GM12878 (cell line): ENCODE data around the gene OR10A3. TPM values are rescaled to one million over a fixed set of nuclear protein-coding genes. Genes with fewer than 3 reads are reported as not detected.

ENCODE experiments used
- ATAC-seq: fragments of 200-7000 bp; cut with Tn5 transposase; 3 replicates; pipeline ENCODE4 v1.9.1; 2020; ENCODE audit warnings: mild to moderate bottlenecking, moderate library complexity
- BruUV-seq: library from RNA; stranded (reverse); fragments of 400-500 nt; replicated peaks from 2 replicates; lab custom pipeline; 2021; lab: Mats Ljungman, UMichigan
- CTCF ChIA-PET: fragments of 300-600 bp; sonication (Branson Sonifier 250); formaldehyde crosslinking; extraction: SDS; loops from one replicate; lab custom pipeline; 2021; ENCODE audit warnings: inconsistent platforms; lab: Yijun Ruan, JAX
- POLR2A ChIA-PET: fragments of 350-600 bp; formaldehyde crosslinking; extraction: SDS; loops from one replicate; lab custom pipeline; 2021; ENCODE audit warnings: inconsistent platforms; lab: Charles Lee
- RAD21 ChIA-PET: fragments of 300-600 bp; sonication (Branson Sonifier 250); formaldehyde crosslinking; loops from one replicate; lab custom pipeline; 2023; ENCODE audit warnings: antibody characterized with exemption; ENCODE audit not compliant: unreplicated experiment; lab: Charles Lee
- SMC1A ChIA-PET: fragments of 300-600 bp; sonication (Branson Sonifier 250); formaldehyde crosslinking; loops from one replicate; lab custom pipeline; 2023; ENCODE audit not compliant: unreplicated experiment, uncharacterized antibody; lab: Charles Lee
- DNase-seq: peaks from one replicate; pipeline ENCODE4 v3.0.0-alpha.2; 2011; ENCODE audit warnings: low read depth, low spot score
- FAIRE-seq: peaks from 3 replicates; lab custom pipeline; 2011; peaks lifted over from hg19 to GRCh38; lab: Jason Lieb, UNC
- H2AFZ ChIP-seq: 2 replicates; pipeline ENCODE4 v1.6.0; 2011; ENCODE audit warnings: low read depth, low read length, control low read depth; ENCODE audit not compliant: control insufficient read depth
- H3K27ac ChIP-seq: 2 replicates; pipeline ENCODE4 v1.5.1; 2011; ENCODE audit warnings: control low read depth; ENCODE audit not compliant: control insufficient read depth, insufficient read depth
- H3K27me3 ChIP-seq, 2 experiments: replicated peaks in 1 of 2; 2 replicates each; pipeline versions ENCODE4 v1.6.0 to v1.6.1; 2011; ENCODE audit warnings: low read length in 1 of 2; ENCODE audit not compliant: control insufficient read depth in 2 of 2, insufficient read depth in 2 of 2
- H3K36me3 ChIP-seq, 2 experiments: 2 replicates each; pipeline ENCODE4 v1.5.1; 2011; ENCODE audit warnings: low read length in 1 of 2; ENCODE audit not compliant: control insufficient read depth in 2 of 2, insufficient read depth in 2 of 2
- H3K4me1 ChIP-seq: 2 replicates; pipeline ENCODE4 v1.6.1; 2011; ENCODE audit warnings: mild to moderate bottlenecking, low read length, moderate library complexity, mixed read lengths; ENCODE audit not compliant: control insufficient read depth, insufficient read depth
- H3K4me2 ChIP-seq: 2 replicates; pipeline ENCODE4 v1.6.0; 2011; ENCODE audit warnings: control low read depth; ENCODE audit not compliant: control insufficient read depth, insufficient read depth
- H3K4me3 ChIP-seq: fragments of 200-600 bp; sonication (generic); 2 replicates; pipeline ENCODE4 v1.5.1; 2016
- H3K79me2 ChIP-seq: 2 replicates; pipeline ENCODE4 v1.6.0; 2011; ENCODE audit warnings: low read length; ENCODE audit not compliant: control insufficient read depth, insufficient read depth
- H3K9ac ChIP-seq: 2 replicates; pipeline ENCODE4 v1.8.0; 2011; ENCODE audit warnings: low read length, control low read depth, mixed read lengths; ENCODE audit not compliant: control insufficient read depth, insufficient read depth
- H3K9me3 ChIP-seq: replicated peaks from 3 replicates; pipeline ENCODE4 v1.5.1; 2011; ENCODE audit warnings: mild to moderate bottlenecking, low read length; ENCODE audit not compliant: control insufficient read depth, insufficient read depth
- H4K20me1 ChIP-seq: 2 replicates; pipeline ENCODE4 v1.6.0; 2011; ENCODE audit not compliant: control insufficient read depth, insufficient read depth
- BCLAF1 ChIP-seq: fragments of 450-650 bp; IDR thresholded peaks from 2 replicates; pipeline ENCODE4 v1.6.1; 2017; ENCODE audit warnings: antibody characterized with exemption, mild to moderate bottlenecking, moderate library complexity
- FOXM1 ChIP-seq: IDR thresholded peaks from 2 replicates; pipeline ENCODE4 v1.6.1; 2012; ENCODE audit warnings: low read depth, mild to moderate bottlenecking, inconsistent platforms, low read length, moderate library complexity
- HDGF ChIP-seq: fragments of 450-650 bp; IDR thresholded peaks from 2 replicates; pipeline ENCODE4 v1.6.1; 2016; ENCODE audit warnings: antibody characterized with exemption
- IKZF1 ChIP-seq: fragments of 450-650 bp; conservative IDR thresholded peaks from 2 replicates; pipeline ENCODE4 v1.6.1; 2017; ENCODE audit warnings: antibody characterized with exemption, mild to moderate bottlenecking
- KAT2A ChIP-seq: conservative IDR thresholded peaks from 2 replicates; pipeline ENCODE4 v1.6.1; 2011; ENCODE audit warnings: low read depth, low read length; ENCODE audit not compliant: control insufficient read depth
- PRDM15 ChIP-seq: fragments of 450-650 bp; formaldehyde crosslinking; IDR thresholded peaks from 2 replicates; pipeline ENCODE4 v1.4.0; 2020; ENCODE audit warnings: mild to moderate bottlenecking, moderate library complexity
- TARDBP ChIP-seq: IDR thresholded peaks from 2 replicates; pipeline ENCODE4 v1.6.1; 2016; ENCODE audit warnings: borderline replicate concordance
- USF1 ChIP-seq: IDR thresholded peaks from 2 replicates; pipeline ENCODE4 v1.6.1; 2011; ENCODE audit warnings: borderline replicate concordance, low read depth, mild to moderate bottlenecking, moderate library complexity, mixed read lengths, low read length; ENCODE audit not compliant: insufficient read depth; ENCODE audit errors: extremely low read length
- ZBTB4 ChIP-seq: fragments of 450-650 bp; formaldehyde crosslinking; IDR thresholded peaks from 2 replicates; pipeline ENCODE4 v1.4.0; 2022; ENCODE audit warnings: mild to moderate bottlenecking, moderate library complexity
- ZNF274 ChIP-seq: IDR thresholded peaks from one replicate; pipeline ENCODE4 v1.8.0; 2011; ENCODE audit not compliant: insufficient read length, insufficient read depth
- WGBS: methylation state at CpG from one replicate; pipeline ENCODE4 v1.1.6; 2016; ENCODE audit warnings: low lambda C conversion rate; ENCODE audit not compliant: insufficient replicate concordance, insufficient coverage; ENCODE audit errors: missing lambda C conversion rate; 5-methylcytosine and 5-hydroxymethylcytosine counted together
- in situ Hi-C: fragments of 300-500 bp; cut with MboI; formaldehyde crosslinking; loops from 9 replicates; pipeline ENCODE4 v1.14.3; 2018; ENCODE audit warnings: mixed read lengths
- intact Hi-C: fragments of 100-400 bp; cut with micrococcal nuclease; formaldehyde crosslinking; loops from one replicate; pipeline ENCODE4 v1.14.2; 2022; ENCODE audit not compliant: unreplicated experiment
- polyA plus RNA-seq, 11 experiments: library from polyadenylated mRNA; depleted of rRNA in 4 of 11; unstranded in 6 of 11; stranded (reverse) in 5 of 11; fragments of >200 nt; fragmentation: Nextera tagmentation in 4 of 11; fragmentation: Illumina TruSeq in 1 of 11; extraction: Ambion mirVana in 4 of 11; extraction: Trizol in 1 of 11; gene quantifications; 1 replicate in 1 of 11; 2 replicates in 10 of 11; pipeline versions ENCODE4 v1.2.1 to v1.2.3, GENCODE V29; 2011 to 2016; ENCODE audit warnings: inconsistent platforms in 2 of 11, missing spikeins in 2 of 11, low read depth in 1 of 11
- total RNA-seq, 4 experiments: library from RNA; depleted of rRNA in 3 of 4; stranded (reverse); fragments of >200 nt in 3 of 4; fragmentation: Illumina TruSeq in 1 of 4; extraction: Trizol in 1 of 4; gene quantifications; 2 replicates each; pipeline versions ENCODE4 v1.2.1 to v1.2.3, GENCODE V29; 2013 to 2021

Gene OR10A3
- total and polyA plus RNA-seq, 10 of the 15 experiments (the other 5 are each of a cell fraction or from before 2014, with no cell fraction given), result 0.04 TPM; not detected in 9

- H3K27me3 ChIP-seq, result peaks cover 0 to 1% of the 10 kb centered on the region in 2 experiments; a peak in 1 of 4 replicates
- CTCF ChIA-PET, result no interaction called here
- RAD21 ChIA-PET, result no interaction called here
- H3K27ac ChIP-seq, result no peak overlapping the region
- no peak overlapping the region for H2AFZ ChIP-seq
- intact Hi-C loops, result no loop called here
- no peak for TF ChIP-seq FOXM1
- no peak for TF ChIP-seq IKZF1
- no peak for TF ChIP-seq ZBTB4 (CRISPR knock-in tag)
- TF ChIP-seq USF1, result no peak
- TF ChIP-seq KAT2A, result no peak
- no peak for TF ChIP-seq HDGF
- no peak for TF ChIP-seq PRDM15
- TF ChIP-seq TARDBP, result no peak
- TF ChIP-seq ZNF274, result no peak
- no peak for TF ChIP-seq BCLAF1
- no peaks in the 10 kb centered on the region for H3K79me2 ChIP-seq
- POLR2A ChIA-PET, result no interaction called here
- no peaks in the 10 kb centered on the region for H3K36me3 ChIP-seq
- no peaks in the 10 kb centered on the region for H3K4me1 ChIP-seq
- no peak overlapping the region for H3K4me2 ChIP-seq
- DNase-seq, result no peak
- BruUV-seq, result no TSS peak
- H4K20me1 ChIP-seq, result no peaks in the 10 kb centered on the region
- FAIRE-seq, result no peak
- in situ Hi-C loops, result no loop called here
- 0% methylated on average over 1 of the region's 1 CpG for WGBS
- no peak overlapping the region for H3K9ac ChIP-seq
- no peak overlapping the region for H3K4me3 ChIP-seq
- ATAC-seq, result no peak
- SMC1A ChIA-PET, result no interaction called here
- no peaks in the 10 kb centered on the region for H3K9me3 ChIP-seq
Measured at GRCh38 chr11:7967097-7967496, 25.6 kb upstream of the OR10A3 start.
